GM10248 (cell line): ENCODE measurements around the gene EVL.

Experiments
- CTCF ChIA-PET: fragments of 300-600 bp; sonication (Branson Sonifier 250); formaldehyde crosslinking; extraction: SDS; loops from one replicate; lab custom pipeline; 2021; ENCODE audit warnings: antibody characterized with exemption; lab: Yijun Ruan, JAX
- POLR2A ChIA-PET: fragments of 350-650 bp; sonication (Branson Sonifier 250); formaldehyde crosslinking; extraction: SDS; loops from one replicate; lab custom pipeline; 2020; ENCODE audit warnings: antibody characterized with exemption; lab: Yijun Ruan, JAX
- DNase-seq: peaks from one replicate; pipeline ENCODE4 v3.0.0; 2012; ENCODE audit errors: extremely low spot score
- TF ChIP-seq, protein P1 (sequence below): IDR thresholded peaks from 2 replicates; pipeline ENCODE4 v1.5.1; 2012; ENCODE audit warnings: mild to moderate bottlenecking, low read depth; ENCODE audit errors: extremely low read depth, missing control alignments, control extremely low read depth

EVL gene

GRCh38 chr14:100191584-100192249 is 126.5 kb downstream of the EVL start:
- CTCF ChIA-PET: interaction anchor here (0.8 to 5.4 kb wide), 26 partner anchors 12 to 209 kb away, joined by 3 to 55 read pairs (median 10); no protein-coding TSS in a partner anchor

GRCh38 chr14:100192250-100192671 is 127.0 kb downstream of the EVL start:
- CTCF ChIA-PET: interaction anchor here (0.7 to 5.4 kb wide), 64 partner anchors 8 to 316 kb away, joined by 3 to 55 read pairs (median 6); no protein-coding TSS in a partner anchor

More at GRCh38 chr14:100191584-100192249, 126.5 kb downstream of the EVL start:
- DNase-seq: no peak
- TF ChIP-seq, protein P1, sequence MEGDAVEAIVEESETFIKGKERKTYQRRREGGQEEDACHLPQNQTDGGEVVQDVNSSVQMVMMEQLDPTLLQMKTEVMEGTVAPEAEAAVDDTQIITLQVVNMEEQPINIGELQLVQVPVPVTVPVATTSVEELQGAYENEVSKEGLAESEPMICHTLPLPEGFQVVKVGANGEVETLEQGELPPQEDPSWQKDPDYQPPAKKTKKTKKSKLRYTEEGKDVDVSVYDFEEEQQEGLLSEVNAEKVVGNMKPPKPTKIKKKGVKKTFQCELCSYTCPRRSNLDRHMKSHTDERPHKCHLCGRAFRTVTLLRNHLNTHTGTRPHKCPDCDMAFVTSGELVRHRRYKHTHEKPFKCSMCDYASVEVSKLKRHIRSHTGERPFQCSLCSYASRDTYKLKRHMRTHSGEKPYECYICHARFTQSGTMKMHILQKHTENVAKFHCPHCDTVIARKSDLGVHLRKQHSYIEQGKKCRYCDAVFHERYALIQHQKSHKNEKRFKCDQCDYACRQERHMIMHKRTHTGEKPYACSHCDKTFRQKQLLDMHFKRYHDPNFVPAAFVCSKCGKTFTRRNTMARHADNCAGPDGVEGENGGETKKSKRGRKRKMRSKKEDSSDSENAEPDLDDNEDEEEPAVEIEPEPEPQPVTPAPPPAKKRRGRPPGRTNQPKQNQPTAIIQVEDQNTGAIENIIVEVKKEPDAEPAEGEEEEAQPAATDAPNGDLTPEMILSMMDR: no peak
- POLR2A ChIA-PET: no interaction called here

GRCh38 chr14:100192672-100193416 is 127.6 kb downstream of the EVL start:
- CTCF ChIA-PET: interaction anchor here (0.6 to 5.4 kb wide), 85 partner anchors 8 to 463 kb away, joined by 3 to 55 read pairs (median 5); partner anchors contain the start of gene DEGS2
- TF ChIP-seq, protein P1: peak; percentile 97
- DNase-seq: peak; percentile 100
- POLR2A ChIA-PET: interaction anchor here (0.5 to 0.9 kb wide), 3 partner anchors 22 to 50 kb away, joined by 3 read pairs; no protein-coding TSS in a partner anchor

More at GRCh38 chr14:100192250-100192671, 127.0 kb downstream of the EVL start:
- TF ChIP-seq, protein P1: no peak
- no peak for DNase-seq
- POLR2A ChIA-PET: interaction anchor here (0.7 kb wide), 1 partner anchor 22 kb away, joined by 3 read pairs; no protein-coding TSS in a partner anchor
